ENCODE data around the gene UCP2.

The UCP2 gene

GRCh38 chr11:73950869-73951710, 31.6 kb downstream of the UCP2 start, which contains the start of gene DNAJB13:
DNAJB13 (plus strand) TSS chr11:73951026; CDS start chr11:73951070, 44 bp downstream.
- Histone ChIP-seq H3K9ac (ENCODE audit: low read depth, low read length, poor library complexity) (no peak within 1 kb of the TSS), H2BK5ac (ENCODE audit: low read length) (no peak within 1 kb of the TSS), H3K36me3 (replicated peaks in 1 of 2; ENCODE audit: control insufficient read depth in 2 of 2, insufficient read depth in 2 of 2, low read length in 2 of 2) (peaks cover 0 to 1% of the 10 kb centered on the region in 2 donors), H3K14ac (ENCODE audit: low read length) (no peak within 1 kb of the TSS), H3K9me3 (replicated peaks in 1 of 2; ENCODE audit: control insufficient read depth in 2 of 2, insufficient read depth in 1 of 2, low read depth in 1 of 2, low read length in 2 of 2) (peaks cover 2 to 3% of the 10 kb centered on the region in 2 donors), H3K4me2 (ENCODE audit: insufficient read depth, low read length, poor library complexity, severe bottlenecking) (no peak within 1 kb of the TSS), H2BK15ac (ENCODE audit: low read length) (no peak within 1 kb of the TSS), H3K79me1 (ENCODE audit: low read depth, low read length) (no peaks in the 10 kb centered on the region), H2BK120ac (ENCODE audit: low read depth, low read length) (no peak within 1 kb of the TSS), H3K27ac (replicated peaks; ENCODE audit: low read length) (no peak within 1 kb of the TSS), H3K4me3 (ENCODE audit: low read length in 2 of 2) (no peak within 1 kb of the TSS), H3K4me1 (ENCODE audit: control insufficient read depth in 2 of 2, insufficient read depth in 1 of 2, low read depth in 1 of 2, low read length in 2 of 2) (peaks cover 1 to 5% of the 10 kb centered on the region in 2 donors), H2BK12ac (ENCODE audit: low read length) (no peak within 1 kb of the TSS), H3K23ac (ENCODE audit: low read depth, low read length, poor library complexity) (no peak within 1 kb of the TSS), H2AK5ac (ENCODE audit: low read depth, low read length) (no peak within 1 kb of the TSS), H3K27me3 (ENCODE audit: control insufficient read depth in 3 of 3, insufficient read depth in 3 of 3, low read depth in 1 of 3, low read length in 3 of 3) (no peaks in the 10 kb centered on the region), H3K4ac (ENCODE audit: low read length) (no peak within 1 kb of the TSS), H4K8ac (ENCODE audit: low read depth, low read length) (no peak within 1 kb of the TSS), H2AFZ (ENCODE audit: low read length) (peak within 1 kb of the TSS; percentile 60), H3K18ac (ENCODE audit: low read length) (no peak within 1 kb of the TSS), H4K91ac (ENCODE audit: low read depth, low read length, poor library complexity) (no peak within 1 kb of the TSS)
- peak; percentile 76 for DNase-seq (ENCODE audit: low spot score)
- no CpG with 5 or more reads among the region's 12 CpGs for WGBS, 2 donors (ENCODE audit: extremely low coverage in 2 of 2, insufficient read length in 2 of 2, insufficient replicate concordance in 1 of 2)

- Histone ChIP-seq H4K8ac (ENCODE audit: low read depth, low read length) (no peak overlapping the region), H3K4me2 (ENCODE audit: insufficient read depth, low read length, poor library complexity, severe bottlenecking) (no peak overlapping the region), H2AK5ac (ENCODE audit: low read depth, low read length) (no peak overlapping the region), H2BK15ac (ENCODE audit: low read length) (no peak overlapping the region), H3K9me3 (replicated peaks in 1 of 2; ENCODE audit: control insufficient read depth in 2 of 2, insufficient read depth in 1 of 2, low read depth in 1 of 2, low read length in 2 of 2) (peaks cover 2 to 3% of the 10 kb centered on the region in 2 donors), H3K14ac (ENCODE audit: low read length) (no peak overlapping the region), H2AFZ (ENCODE audit: low read length) (no peak overlapping the region), H3K18ac (ENCODE audit: low read length) (no peak overlapping the region), H3K36me3 (replicated peaks in 1 of 2; ENCODE audit: control insufficient read depth in 2 of 2, insufficient read depth in 2 of 2, low read length in 2 of 2) (peaks cover 0 to 1% of the 10 kb centered on the region in 2 donors), H3K4ac (ENCODE audit: low read length) (no peak overlapping the region), H3K9ac (ENCODE audit: low read depth, low read length, poor library complexity) (no peak overlapping the region), H2BK12ac (ENCODE audit: low read length) (no peak overlapping the region), H3K79me1 (ENCODE audit: low read depth, low read length) (no peaks in the 10 kb centered on the region), H2BK120ac (ENCODE audit: low read depth, low read length) (no peak overlapping the region), H3K23ac (ENCODE audit: low read depth, low read length, poor library complexity) (no peak overlapping the region), H3K4me3 (ENCODE audit: low read length in 2 of 2) (no peak overlapping the region), H3K27ac (replicated peaks; ENCODE audit: low read length) (no peak overlapping the region), H4K91ac (ENCODE audit: low read depth, low read length, poor library complexity) (no peak overlapping the region), H3K4me1 (ENCODE audit: control insufficient read depth in 2 of 2, insufficient read depth in 1 of 2, low read depth in 1 of 2, low read length in 2 of 2) (peaks cover 0 to 2% of the 10 kb centered on the region in 2 donors), H2BK5ac (ENCODE audit: low read length) (no peak overlapping the region), H3K27me3 (ENCODE audit: control insufficient read depth in 3 of 3, insufficient read depth in 3 of 3, low read depth in 1 of 3, low read length in 3 of 3) (no peaks in the 10 kb centered on the region)
- no CpG with 5 or more reads among the region's 5 CpGs for WGBS, 2 donors (ENCODE audit: extremely low coverage in 2 of 2, insufficient read length in 2 of 2, insufficient replicate concordance in 1 of 2)
- DNase-seq (ENCODE audit: low spot score): no peak
Measured at GRCh38 chr11:73949912-73950311, 32.7 kb downstream of the UCP2 start.

GRCh38 chr11:73949246-73949645, 33.4 kb downstream of the UCP2 start:
- Histone ChIP-seq H3K4me2 (ENCODE audit: insufficient read depth, low read length, poor library complexity, severe bottlenecking) (no peak overlapping the region), H2AK5ac (ENCODE audit: low read depth, low read length) (no peak overlapping the region), H3K9me3 (replicated peaks in 1 of 2; ENCODE audit: control insufficient read depth in 2 of 2, insufficient read depth in 1 of 2, low read depth in 1 of 2, low read length in 2 of 2) (peaks cover 2 to 3% of the 10 kb centered on the region in 2 donors), H3K4me1 (ENCODE audit: control insufficient read depth in 2 of 2, insufficient read depth in 1 of 2, low read depth in 1 of 2, low read length in 2 of 2) (peaks cover 0 to 2% of the 10 kb centered on the region in 2 donors), H2AFZ (ENCODE audit: low read length) (no peak overlapping the region), H4K8ac (ENCODE audit: low read depth, low read length) (no peak overlapping the region), H3K18ac (ENCODE audit: low read length) (peak overlapping the region; percentile 11), H2BK12ac (ENCODE audit: low read length) (no peak overlapping the region), H3K23ac (ENCODE audit: low read depth, low read length, poor library complexity) (peak overlapping the region; percentile 18), H2BK120ac (ENCODE audit: low read depth, low read length) (no peak overlapping the region), H3K9ac (ENCODE audit: low read depth, low read length, poor library complexity) (no peak overlapping the region), H2BK15ac (ENCODE audit: low read length) (no peak overlapping the region), H3K14ac (ENCODE audit: low read length) (no peak overlapping the region), H3K27me3 (ENCODE audit: control insufficient read depth in 3 of 3, insufficient read depth in 3 of 3, low read depth in 1 of 3, low read length in 3 of 3) (no peaks in the 10 kb centered on the region), H3K27ac (replicated peaks; ENCODE audit: low read length) (no peak overlapping the region), H4K91ac (ENCODE audit: low read depth, low read length, poor library complexity) (no peak overlapping the region), H3K36me3 (replicated peaks in 1 of 2; ENCODE audit: control insufficient read depth in 2 of 2, insufficient read depth in 2 of 2, low read length in 2 of 2) (peaks cover 0 to 1% of the 10 kb centered on the region in 2 donors), H3K4me3 (ENCODE audit: low read length in 2 of 2) (no peak overlapping the region), H2BK5ac (ENCODE audit: low read length) (no peak overlapping the region), H3K4ac (ENCODE audit: low read length) (no peak overlapping the region), H3K79me1 (ENCODE audit: low read depth, low read length) (no peaks in the 10 kb centered on the region)
- no CpG with 5 or more reads among the region's 4 CpGs for WGBS, 2 donors (ENCODE audit: extremely low coverage in 2 of 2, insufficient read length in 2 of 2, insufficient replicate concordance in 1 of 2)
- DNase-seq (ENCODE audit: low spot score): no peak

- no peak overlapping the region for H3K4me2 ChIP-seq (ENCODE audit: insufficient read depth, low read length, poor library complexity, severe bottlenecking)
- H2BK5ac ChIP-seq (ENCODE audit: low read length): no peak overlapping the region
- no peak overlapping the region for H3K23ac ChIP-seq (ENCODE audit: low read depth, low read length, poor library complexity)
- peaks cover 0 to 2% of the 10 kb centered on the region in 2 donors for H3K4me1 ChIP-seq (ENCODE audit: control insufficient read depth in 2 of 2, insufficient read depth in 1 of 2, low read depth in 1 of 2, low read length in 2 of 2)
- H2BK12ac ChIP-seq (ENCODE audit: low read length): no peak overlapping the region
- H4K91ac ChIP-seq (ENCODE audit: low read depth, low read length, poor library complexity): no peak overlapping the region
- WGBS, 2 donors (ENCODE audit: extremely low coverage in 2 of 2, insufficient read length in 2 of 2, insufficient replicate concordance in 1 of 2): no CpG with 5 or more reads among the region's 13 CpGs
- peaks cover 2 to 3% of the 10 kb centered on the region in 2 donors for H3K9me3 ChIP-seq (replicated peaks in 1 of 2; ENCODE audit: control insufficient read depth in 2 of 2, insufficient read depth in 1 of 2, low read depth in 1 of 2, low read length in 2 of 2)
- no peak for DNase-seq (ENCODE audit: low spot score)
- peaks cover 0 to 1% of the 10 kb centered on the region in 2 donors for H3K36me3 ChIP-seq (replicated peaks in 1 of 2; ENCODE audit: control insufficient read depth in 2 of 2, insufficient read depth in 2 of 2, low read length in 2 of 2)
- no peak overlapping the region for H3K9ac ChIP-seq (ENCODE audit: low read depth, low read length, poor library complexity)
- H3K27me3 ChIP-seq (ENCODE audit: control insufficient read depth in 3 of 3, insufficient read depth in 3 of 3, low read depth in 1 of 3, low read length in 3 of 3): no peaks in the 10 kb centered on the region
- H3K27ac ChIP-seq (replicated peaks; ENCODE audit: low read length): no peak overlapping the region
- no peak overlapping the region for H2AFZ ChIP-seq (ENCODE audit: low read length)
- no peak overlapping the region for H3K4ac ChIP-seq (ENCODE audit: low read length)
- H2BK120ac ChIP-seq (ENCODE audit: low read depth, low read length): no peak overlapping the region
- no peak overlapping the region for H4K8ac ChIP-seq (ENCODE audit: low read depth, low read length)
- H3K79me1 ChIP-seq (ENCODE audit: low read depth, low read length): no peaks in the 10 kb centered on the region
- H3K14ac ChIP-seq (ENCODE audit: low read length): no peak overlapping the region
- no peak overlapping the region for H2BK15ac ChIP-seq (ENCODE audit: low read length)
- no peak overlapping the region for H2AK5ac ChIP-seq (ENCODE audit: low read depth, low read length)
- peak overlapping the region in 1 of 2 donors; percentile 51 for H3K4me3 ChIP-seq (ENCODE audit: low read length in 2 of 2)
- H3K18ac ChIP-seq (ENCODE audit: low read length): no peak overlapping the region
Measured at GRCh38 chr11:73946798-73947458, 35.7 kb downstream of the UCP2 start.
